Mesodermal cell (in vitro differentiated cells): ENCODE measurements around the gene GNG7.
"Not testable (repeated sequence)": the region's sequence is repeated elsewhere in the genome, so short reads cannot be mapped to it uniquely, and the experiment has no call there.

ENCODE experiments used
- H3K27ac ChIP-seq: 2 replicates; pipeline ENCODE4 v1.7.0; 2013; ENCODE audit warnings: mild to moderate bottlenecking, low read depth, low read length, moderate library complexity; ENCODE audit not compliant: severe bottlenecking
- H3K36me3 ChIP-seq: 2 replicates; pipeline ENCODE4 v1.7.1; 2013; ENCODE audit warnings: mild to moderate bottlenecking, low read length, moderate library complexity; ENCODE audit not compliant: control insufficient read depth, insufficient read depth
- H3K4me1 ChIP-seq: one replicate; pipeline ENCODE4 v1.7.1; 2013; ENCODE audit warnings: mild to moderate bottlenecking, low read length; ENCODE audit not compliant: insufficient read depth, control insufficient read depth, poor library complexity, severe bottlenecking
- H3K4me3 ChIP-seq: 2 replicates; pipeline ENCODE4 v1.7.0; 2013; ENCODE audit warnings: low read length, control low read depth, mild to moderate bottlenecking; ENCODE audit not compliant: insufficient read depth, poor library complexity, severe bottlenecking; ENCODE audit errors: extremely low read depth
- H3K9me3 ChIP-seq: 2 replicates; pipeline ENCODE4 v1.7.1; 2013; ENCODE audit warnings: mild to moderate bottlenecking, low read length, moderate library complexity; ENCODE audit not compliant: control insufficient read depth
- WGBS, 2 experiments: methylation state at CpG; one replicate each; pipeline ENCODE4 v1.1.5; 2013; ENCODE audit warnings: missing lambda C conversion rate in 2 of 2; ENCODE audit not compliant: insufficient coverage in 2 of 2; 5-methylcytosine and 5-hydroxymethylcytosine counted together

GNG7 gene

DNA sequence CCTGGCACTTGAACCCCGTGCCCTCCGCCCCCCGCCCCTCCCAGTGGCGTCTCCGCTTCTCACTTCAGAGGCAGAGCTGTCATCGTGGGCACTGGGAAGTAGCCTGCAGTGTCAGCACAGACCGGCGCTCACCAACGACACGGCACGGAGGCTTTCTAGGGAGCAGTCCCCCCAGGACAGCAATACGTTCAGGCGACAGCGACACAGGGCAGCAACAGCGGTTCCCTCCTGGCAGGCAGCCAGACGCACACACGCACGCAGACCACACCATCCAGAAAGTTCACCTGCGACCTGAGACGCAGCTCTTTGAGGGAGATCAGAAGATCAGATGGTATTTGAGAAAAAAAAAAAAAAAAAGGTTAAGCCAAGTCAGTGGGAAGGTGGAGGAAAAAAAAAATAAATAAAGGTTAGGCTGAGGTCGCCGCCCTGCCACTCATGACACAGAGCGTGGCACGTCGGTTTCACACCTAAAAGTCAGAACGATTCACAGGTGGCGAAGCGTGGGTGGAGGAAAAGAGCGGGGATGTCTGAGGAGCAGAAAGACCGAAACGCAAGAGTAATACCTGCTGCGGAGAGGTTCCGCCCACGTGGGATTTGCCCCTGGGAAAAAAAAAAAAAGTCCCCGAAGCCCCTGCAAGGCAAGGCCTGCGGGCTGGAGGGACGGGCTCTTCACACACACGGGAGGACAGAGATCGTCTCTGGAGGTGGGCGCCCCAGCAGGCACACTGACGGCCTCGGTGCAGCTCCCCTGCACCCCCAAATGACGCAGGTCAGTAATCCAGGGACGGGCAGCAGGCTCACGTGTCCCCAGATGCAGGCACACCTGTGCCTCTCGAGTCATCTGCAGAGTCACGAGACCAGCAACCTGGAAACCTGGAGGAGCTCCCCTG is 94.5 kb downstream of the GNG7 start:
- Histone ChIP-seq H3K36me3 (no peaks in the 10 kb centered on the region), H3K27ac (no peak overlapping the region)

DNA sequence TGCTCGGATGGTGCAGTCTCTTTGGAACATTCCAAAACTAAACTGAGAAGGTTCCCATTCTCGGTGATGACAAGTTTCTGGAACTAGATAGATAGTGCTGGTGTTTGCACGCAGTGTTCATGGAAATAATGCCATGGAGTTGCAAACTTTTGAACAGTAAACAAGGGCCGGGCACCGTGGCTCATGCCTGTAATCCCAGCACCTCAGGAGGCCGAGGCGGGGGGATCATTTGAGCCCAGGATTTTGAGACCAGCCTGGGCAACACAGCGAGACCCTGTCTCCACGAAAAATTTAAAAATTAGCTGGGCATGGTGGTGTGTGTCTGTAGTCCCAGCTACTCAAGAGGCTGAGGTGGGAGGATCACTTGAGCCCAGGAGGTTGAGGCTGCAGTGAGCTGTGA is 95.7 kb downstream of the GNG7 start:
- WGBS, 2 experiments, result 76 to 85% methylated on average over 9 of the region's 9 CpGs
- not testable (repeated sequence) for H3K27ac ChIP-seq, H3K9me3 ChIP-seq, H3K4me1 ChIP-seq, H3K36me3 ChIP-seq, H3K4me3 ChIP-seq

More for the DNA sequence above, 94.5 kb downstream of the GNG7 start:
- peaks cover 5% of the 10 kb centered on the region for H3K9me3 ChIP-seq
- 82 to 84% methylated on average over 40 to 45 of the region's 47 CpGs for WGBS, 2 experiments
- no peak overlapping the region for H3K4me3 ChIP-seq
- H3K4me1 ChIP-seq, result peaks cover 2% of the 10 kb centered on the region

DNA sequence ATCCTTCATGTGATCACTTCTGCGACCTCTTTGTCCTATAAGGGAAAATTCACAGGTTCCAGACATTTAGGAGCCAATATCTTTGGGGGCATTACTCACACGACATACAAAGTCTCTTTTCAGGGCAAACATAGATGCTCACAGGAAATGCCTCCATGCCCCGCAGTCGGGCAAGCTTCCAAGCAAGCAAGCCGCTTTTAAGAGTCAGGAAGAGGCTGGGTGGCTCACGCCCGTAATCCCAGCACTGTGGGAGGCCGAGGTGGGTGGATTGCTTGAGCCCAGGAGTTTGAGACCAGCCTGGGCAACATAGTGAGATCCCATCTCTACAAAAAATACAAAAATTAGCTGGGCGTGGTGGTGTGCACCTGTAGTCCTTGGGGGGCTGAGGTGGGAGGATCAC is 96.6 kb downstream of the GNG7 start:
- H3K4me3 ChIP-seq, H3K36me3 ChIP-seq, H3K9me3 ChIP-seq, H3K27ac ChIP-seq, H3K4me1 ChIP-seq: not testable (repeated sequence)
- WGBS, 2 experiments, result 93 to 95% methylated on average over 7 to 8 of the region's 9 CpGs

DNA sequence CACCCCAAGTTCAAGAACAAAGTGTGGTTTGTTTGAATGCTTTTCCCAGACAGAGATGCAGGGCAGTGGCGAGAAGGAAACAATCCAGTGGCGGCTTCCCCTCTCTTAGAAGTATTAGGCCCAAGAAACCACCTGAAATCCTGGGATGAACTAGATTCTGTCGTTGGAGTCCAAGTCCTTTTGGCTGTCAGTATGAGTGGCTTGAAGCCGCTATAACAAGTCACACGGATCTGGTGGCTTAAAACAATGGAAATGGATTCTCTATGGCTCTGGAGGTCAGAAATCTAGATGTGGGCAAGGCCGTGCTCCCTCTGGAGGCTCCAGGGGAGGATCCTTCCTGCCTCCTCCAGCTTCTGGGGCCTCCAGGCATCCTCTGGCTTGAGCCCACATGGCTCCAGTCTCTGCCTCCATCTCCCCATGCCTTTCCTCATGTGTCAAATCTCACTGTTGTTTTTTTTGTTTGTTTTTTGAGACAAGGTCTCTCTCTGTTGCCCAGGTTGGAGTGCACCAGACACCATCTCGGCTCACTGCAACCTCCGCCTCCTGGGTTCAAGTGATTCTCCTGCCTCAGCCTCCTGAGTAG is 97.7 kb downstream of the GNG7 start:
- Histone ChIP-seq H3K36me3 (no peaks in the 10 kb centered on the region), H3K9me3 (peaks cover 5% of the 10 kb centered on the region), H3K4me3 (no peak overlapping the region), H3K27ac (no peak overlapping the region), H3K4me1 (peaks cover 5% of the 10 kb centered on the region)
- WGBS, 2 experiments, result 95% methylated on average over 6 of the region's 8 CpGs

DNA sequence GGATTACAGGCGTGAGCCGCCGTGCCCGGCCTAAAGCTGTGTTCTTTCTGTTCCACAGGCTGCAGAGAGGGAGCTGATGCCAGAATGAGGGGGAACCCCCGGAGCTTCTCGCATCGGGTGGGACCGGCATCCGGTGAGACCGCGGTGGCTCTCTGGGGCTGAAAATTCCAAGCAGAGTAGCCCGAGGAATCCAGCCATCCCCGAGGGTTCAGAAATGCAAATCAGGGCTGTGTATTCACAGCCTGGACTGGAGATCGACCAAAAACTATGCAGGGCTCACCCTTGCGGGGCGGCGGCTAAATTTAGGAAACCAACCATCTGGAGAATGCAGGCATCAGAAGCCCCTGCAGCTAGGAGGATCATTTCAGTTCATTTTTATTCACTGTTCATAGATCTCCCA is 99.2 kb downstream of the GNG7 start:
- Histone ChIP-seq H3K4me1 (peaks cover 5% of the 10 kb centered on the region), H3K27ac (no peak overlapping the region), H3K36me3 (no peaks in the 10 kb centered on the region), H3K4me3 (peak overlapping the region; percentile 2), H3K9me3 (peaks cover 5% of the 10 kb centered on the region)
- 9 to 10% methylated on average over 17 of the region's 17 CpGs for WGBS, 2 experiments

DNA sequence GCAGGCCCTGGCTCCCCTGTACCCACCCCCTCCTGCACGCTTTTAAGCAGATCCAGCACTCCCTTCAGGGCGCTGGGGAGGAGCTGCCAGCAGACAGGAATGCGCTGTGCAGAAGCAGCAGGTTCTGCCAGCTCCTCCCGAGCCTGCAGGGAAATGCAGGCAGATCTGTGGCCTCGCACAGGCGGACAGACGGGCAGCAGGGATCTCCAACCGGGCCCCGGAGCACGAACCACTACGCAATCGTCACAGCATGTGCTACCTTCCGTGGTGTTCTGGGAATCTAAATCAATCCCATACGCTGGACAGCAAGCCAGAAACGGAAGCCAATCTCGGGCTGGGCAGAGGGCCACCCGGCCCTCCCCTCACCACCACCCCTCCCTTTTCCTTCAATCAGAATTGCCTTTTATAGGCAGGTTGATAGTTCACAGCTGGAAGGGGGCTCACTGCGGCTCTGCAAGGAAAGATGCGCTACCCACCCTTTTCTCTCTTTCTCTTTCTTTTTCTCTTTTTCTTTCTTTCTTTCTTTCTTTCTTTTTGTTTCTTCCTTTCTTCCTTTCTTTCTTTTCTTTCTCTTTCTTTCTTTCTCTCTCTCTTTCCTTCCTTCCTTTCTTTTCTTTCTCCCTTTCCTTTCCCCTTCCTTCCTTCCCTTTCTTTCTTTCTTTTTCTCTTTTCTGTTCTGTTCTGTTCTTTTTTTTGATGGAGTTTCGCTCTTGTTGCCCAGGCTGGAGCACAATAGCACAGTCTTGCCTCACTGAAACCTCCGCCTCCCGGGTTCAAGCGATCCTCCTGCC is 99.9 kb downstream of the GNG7 start:
- no peaks in the 10 kb centered on the region for H3K36me3 ChIP-seq
- peaks cover 5% of the 10 kb centered on the region for H3K9me3 ChIP-seq
- H3K4me3 ChIP-seq, result no peak overlapping the region
- peaks cover 5% of the 10 kb centered on the region for H3K4me1 ChIP-seq
- H3K27ac ChIP-seq, result peak overlapping the region; percentile 53
- 20 to 29% methylated on average over 16 to 21 of the region's 23 CpGs for WGBS, 2 experiments

DNA sequence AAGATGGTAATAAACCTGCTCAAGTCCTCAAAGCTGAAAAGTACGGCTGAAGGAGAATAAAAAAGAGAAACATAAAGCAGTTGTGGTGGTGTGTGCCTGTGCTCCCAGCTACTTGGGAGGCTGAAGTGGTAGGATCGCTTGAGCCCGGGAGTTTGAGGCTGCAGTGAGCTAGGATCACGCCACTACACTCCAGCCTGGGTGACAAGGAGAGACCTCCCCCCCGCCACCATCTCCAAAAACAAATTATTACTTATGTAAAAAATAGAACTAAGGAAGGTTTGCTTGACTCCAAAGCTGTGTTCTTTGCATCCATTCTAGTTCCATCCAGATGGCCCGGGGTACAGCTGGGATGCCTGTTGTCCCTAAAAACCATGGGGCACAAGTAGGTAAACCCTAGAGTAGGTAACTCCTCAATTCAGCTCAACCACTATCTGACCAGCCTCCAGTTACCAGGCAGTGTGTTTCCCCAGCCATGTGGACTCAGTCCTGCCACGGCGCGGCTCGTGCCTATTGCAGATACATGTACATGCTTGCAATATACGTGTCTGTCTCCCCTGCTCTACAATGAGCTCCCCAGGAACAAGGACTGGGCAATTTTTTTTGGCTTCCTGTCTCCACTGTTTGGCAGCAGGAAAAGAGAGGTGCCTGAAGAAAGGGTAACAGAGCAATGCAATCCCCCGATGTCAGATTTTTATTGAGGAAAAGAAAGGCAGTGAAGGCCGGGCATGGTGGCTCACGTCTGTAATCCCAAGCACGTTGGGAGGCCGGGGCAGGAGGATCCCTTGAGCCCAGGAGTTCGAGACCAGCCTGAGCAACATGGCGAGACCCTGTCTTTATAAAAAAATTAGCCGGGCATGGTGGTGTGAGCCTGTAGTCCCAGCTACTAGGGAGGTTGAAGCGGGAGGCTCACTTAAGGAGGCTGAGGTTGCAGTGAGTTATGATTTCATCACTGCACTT is 101.3 kb downstream of the GNG7 start:
- Histone ChIP-seq H3K27ac (no peak overlapping the region), H3K4me3 (no peak overlapping the region), H3K36me3 (no peaks in the 10 kb centered on the region), H3K9me3 (peaks cover 5% of the 10 kb centered on the region), H3K4me1 (peaks cover 5% of the 10 kb centered on the region)
- 88 to 90% methylated on average over 15 of the region's 20 CpGs for WGBS, 2 experiments

DNA sequence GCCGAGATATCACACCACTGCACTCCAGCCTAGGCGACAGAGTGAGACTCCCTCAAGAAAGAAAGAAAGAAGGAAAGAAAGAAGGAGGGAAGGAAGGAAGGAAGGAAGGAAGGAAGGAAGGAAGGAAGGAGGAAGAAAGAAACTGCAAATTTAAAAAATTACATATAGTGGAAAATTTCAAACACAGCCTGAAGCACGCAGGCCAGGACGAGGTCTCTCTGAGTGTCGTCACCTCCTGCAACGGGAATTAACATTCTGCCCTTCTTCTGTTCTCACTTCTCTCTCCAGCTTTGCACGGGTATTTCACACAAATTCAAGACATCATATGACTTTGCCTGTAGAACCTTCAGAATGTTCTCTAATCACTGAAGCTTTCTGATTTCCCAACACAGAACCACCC is 108.2 kb downstream of the GNG7 start:
- Histone ChIP-seq H3K27ac (no peak overlapping the region), H3K4me3 (no peak overlapping the region), H3K36me3 (no peaks in the 10 kb centered on the region), H3K4me1 (no peaks in the 10 kb centered on the region), H3K9me3 (peaks cover 6% of the 10 kb centered on the region)
- 86 to 98% methylated on average over 4 to 6 of the region's 7 CpGs for WGBS, 2 experiments

DNA sequence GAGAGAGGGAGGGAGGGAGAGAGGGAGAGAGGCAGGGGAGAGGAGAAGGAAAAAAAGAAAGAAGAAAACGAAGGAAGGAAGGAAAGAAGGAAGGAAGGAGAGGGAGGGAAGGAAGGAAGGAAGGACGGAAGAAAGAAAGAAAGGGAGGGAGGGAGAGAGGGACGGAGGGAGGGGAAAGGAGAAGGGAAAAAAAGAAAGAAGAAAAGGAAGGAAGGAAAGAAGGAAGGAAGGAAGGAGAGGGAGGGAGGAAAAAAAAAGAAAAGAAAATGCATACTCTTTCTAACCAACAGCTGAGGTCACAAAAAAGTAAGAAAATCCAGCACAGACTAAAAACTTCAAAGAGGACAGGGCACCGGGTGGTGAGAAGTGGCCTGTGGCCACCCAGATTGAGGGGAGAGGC is 109.7 kb downstream of the GNG7 start:
- Histone ChIP-seq H3K27ac (no peak overlapping the region), H3K4me3 (no peak overlapping the region), H3K4me1 (no peaks in the 10 kb centered on the region), H3K36me3 (no peaks in the 10 kb centered on the region), H3K9me3 (peaks cover 6% of the 10 kb centered on the region)
- WGBS, 2 experiments, result 44 to 60% methylated on average over 3 to 4 of the region's 4 CpGs
